Fibroblast of the aortic adventitia (primary cell): ENCODE measurements around the gene SRSF3. TPM values are rescaled to one million over a fixed set of nuclear protein-coding genes. Genes with fewer than 3 reads are reported as not detected.
"Not testable (repeated sequence)": the region's sequence is repeated elsewhere in the genome, so short reads cannot be mapped to it uniquely, and the experiment has no call there.

Source experiments
- DNase-seq: peaks from one replicate; pipeline ENCODE4 v3.0.0-alpha.2; 2010; ENCODE audit warnings: low read depth
- H3K4me3 ChIP-seq: 2 replicates; pipeline ENCODE4 v1.5.1; 2011; ENCODE audit warnings: low read depth, mild to moderate bottlenecking, control low read depth, low read length, moderate library complexity
- CTCF ChIP-seq: IDR thresholded peaks from 2 replicates; pipeline ENCODE4 v1.5.1; 2011; ENCODE audit warnings: mild to moderate bottlenecking, low read length, control low read depth, inconsistent platforms; ENCODE audit not compliant: insufficient read depth
- total RNA-seq: library from RNA; depleted of rRNA; stranded (reverse); fragments of >200 nt; gene quantifications from 2 replicates; pipeline ENCODE4 v1.2.3, GENCODE V29; 2012; ENCODE audit warnings: low replicate concordance

Gene SRSF3
- total RNA-seq, 1 donor, result 181 TPM

GRCh38 chr6:36609582-36609981, 15.4 kb downstream of the SRSF3 start:
- no peak overlapping the region for H3K4me3 ChIP-seq
- no peak for DNase-seq
- no peak for TF ChIP-seq CTCF

GRCh38 chr6:36610041-36610955, 16.1 kb downstream of the SRSF3 start:
- no peak for TF ChIP-seq CTCF
- DNase-seq, result no peak

GRCh38 chr6:36610956-36611336, 16.8 kb downstream of the SRSF3 start:
- TF ChIP-seq CTCF, result no peak
- DNase-seq, result no peak
- H3K4me3 ChIP-seq, result no peak overlapping the region

More at GRCh38 chr6:36610041-36610955, 16.1 kb downstream of the SRSF3 start:
- H3K4me3 ChIP-seq, result no peak overlapping the region

GRCh38 chr6:36611679-36612078, 17.5 kb downstream of the SRSF3 start:
- DNase-seq, H3K4me3 ChIP-seq: not testable (repeated sequence)

GRCh38 chr6:36612101-36612625, 18.0 kb downstream of the SRSF3 start:
- DNase-seq, result no peak
- TF ChIP-seq CTCF, result no peak
- H3K4me3 ChIP-seq, result no peak overlapping the region

GRCh38 chr6:36613200-36613995, 19.2 kb downstream of the SRSF3 start:
- no peak for TF ChIP-seq CTCF
- DNase-seq, result no peak
- H3K4me3 ChIP-seq, result no peak overlapping the region
